ENCODE data around the gene CBFA2T3.

- no peak for TF ChIP-seq CTCF (IDR thresholded peaks at IDR 0.05)
- TF ChIP-seq POLR2A (IDR thresholded peaks at IDR 0.05), result no peak
Observed at GRCh38 chr16:89024546-89025060, 47.6 kb upstream of the CBFA2T3 start.
